ENCODE measurements around the gene C1QTNF6.
A peak's percentile ranks its signal among the peaks of the same experiment; 100 is the strongest.

The C1QTNF6 gene

GRCh38 chr22:37199103-37199759, 11.2 kb upstream of the C1QTNF6 start (continued):
- TF ChIP-seq, protein P1, sequence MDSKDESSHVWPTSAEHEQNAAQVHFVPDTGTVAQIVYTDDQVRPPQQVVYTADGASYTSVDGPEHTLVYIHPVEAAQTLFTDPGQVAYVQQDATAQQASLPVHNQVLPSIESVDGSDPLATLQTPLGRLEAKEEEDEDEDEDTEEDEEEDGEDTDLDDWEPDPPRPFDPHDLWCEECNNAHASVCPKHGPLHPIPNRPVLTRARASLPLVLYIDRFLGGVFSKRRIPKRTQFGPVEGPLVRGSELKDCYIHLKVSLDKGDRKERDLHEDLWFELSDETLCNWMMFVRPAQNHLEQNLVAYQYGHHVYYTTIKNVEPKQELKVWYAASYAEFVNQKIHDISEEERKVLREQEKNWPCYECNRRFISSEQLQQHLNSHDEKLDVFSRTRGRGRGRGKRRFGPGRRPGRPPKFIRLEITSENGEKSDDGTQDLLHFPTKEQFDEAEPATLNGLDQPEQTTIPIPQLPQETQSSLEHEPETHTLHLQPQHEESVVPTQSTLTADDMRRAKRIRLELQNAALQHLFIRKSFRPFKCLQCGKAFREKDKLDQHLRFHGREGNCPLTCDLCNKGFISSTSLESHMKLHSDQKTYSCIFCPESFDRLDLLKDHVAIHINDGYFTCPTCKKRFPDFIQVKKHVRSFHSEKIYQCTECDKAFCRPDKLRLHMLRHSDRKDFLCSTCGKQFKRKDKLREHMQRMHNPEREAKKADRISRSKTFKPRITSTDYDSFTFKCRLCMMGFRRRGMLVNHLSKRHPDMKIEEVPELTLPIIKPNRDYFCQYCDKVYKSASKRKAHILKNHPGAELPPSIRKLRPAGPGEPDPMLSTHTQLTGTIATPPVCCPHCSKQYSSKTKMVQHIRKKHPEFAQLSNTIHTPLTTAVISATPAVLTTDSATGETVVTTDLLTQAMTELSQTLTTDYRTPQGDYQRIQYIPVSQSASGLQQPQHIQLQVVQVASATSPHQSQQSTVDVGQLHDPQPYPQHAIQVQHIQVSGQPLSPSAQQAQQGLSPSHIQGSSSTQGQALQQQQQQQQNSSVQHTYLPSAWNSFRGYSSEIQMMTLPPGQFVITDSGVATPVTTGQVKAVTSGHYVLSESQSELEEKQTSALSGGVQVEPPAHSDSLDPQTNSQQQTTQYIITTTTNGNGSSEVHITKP (tag by site-specific recombination; IDR thresholded peaks at IDR 0.05): peak; percentile 10
- TF ChIP-seq ZNF121 (tag by site-specific recombination; IDR thresholded peaks at IDR 0.05) (0 out of 2 replicates have a peak, but pooled peaks have one; percentile 20), ZNF645 (tag by site-specific recombination; IDR thresholded peaks at IDR 0.05) (no peak), ZNF394 (tag by site-specific recombination; IDR thresholded peaks at IDR 0.05; ENCODE audit: borderline replicate concordance) (no peak), HOXA7 (CRISPR knock-in tag; IDR thresholded peaks at IDR 0.05; ENCODE audit: borderline replicate concordance) (no peak), ZNF791 (tag by site-specific recombination; IDR thresholded peaks at IDR 0.05) (no peak), ZNF391 (tag by site-specific recombination; IDR thresholded peaks at IDR 0.05; ENCODE audit: borderline replicate concordance, low read depth) (no peak; the same call in 1 of the 2 replicates), ZNF10 (tag by site-specific recombination; IDR thresholded peaks at IDR 0.05) (no peak), CTCF (tag by site-specific recombination; IDR thresholded peaks at IDR 0.05) (peak; percentile 91), SP2 (tag by site-specific recombination; IDR thresholded peaks at IDR 0.05) (peak; percentile 82), KLF8 (tag by site-specific recombination; IDR thresholded peaks at IDR 0.05) (peak; percentile 87), ZNF366 (tag by site-specific recombination; conservative IDR thresholded peaks at IDR 0.05) (0 out of 2 replicates have a peak, but pooled peaks have one; percentile 5), ZBTB17 (tag by site-specific recombination; IDR thresholded peaks at IDR 0.05) (peak; percentile 93; the same call in 1 of the 2 replicates), SP3 (tag by site-specific recombination; IDR thresholded peaks at IDR 0.05) (peak; percentile 64), ZNF223 (tag by site-specific recombination; IDR thresholded peaks at IDR 0.05) (no peak), GLIS2 (tag by site-specific recombination; IDR thresholded peaks at IDR 0.05) (peak; percentile 33), ZNF148 (tag by site-specific recombination; IDR thresholded peaks at IDR 0.05; ENCODE audit: borderline replicate concordance) (no peak), ZNF549 (tag by site-specific recombination; IDR thresholded peaks at IDR 0.05) (no peak), INSM2 (tag by site-specific recombination; IDR thresholded peaks at IDR 0.05) (peak; percentile 50; the same call in 1 of the 2 replicates), ZNF768 (tag by site-specific recombination; IDR thresholded peaks at IDR 0.05) (no peak), ZNF24 (tag by site-specific recombination; IDR thresholded peaks at IDR 0.05) (no peak; the same call in 1 of the 2 replicates), ZNF426 (tag by site-specific recombination; IDR thresholded peaks at IDR 0.05) (no peak), ZNF416 (tag by site-specific recombination; IDR thresholded peaks at IDR 0.05) (no peak), ZNF157 (tag by site-specific recombination; IDR thresholded peaks at IDR 0.05) (no peak)
